ENCODE results near the gene KCNQ1.

The KCNQ1 gene

GRCh38 chr11:2729841-2730240, 285.0 kb downstream of the KCNQ1 start:
- FAIRE-seq: no peak
- no peak for TF ChIP-seq TAF1 (IDR thresholded peaks at IDR 0.05; ENCODE audit: borderline replicate concordance, low read depth, low read length)
- TF ChIP-seq POLR2AphosphoS5 (IDR thresholded peaks at IDR 0.05; ENCODE audit: low read depth, low read length): no peak
- no peak for TF ChIP-seq POLR2A (IDR thresholded peaks at IDR 0.05; ENCODE audit: low read depth, low read length)
- no peak for DNase-seq (ENCODE audit: insufficient read length)

GRCh38 chr11:2730272-2731129, 285.7 kb downstream of the KCNQ1 start:
- TF ChIP-seq POLR2AphosphoS5 (IDR thresholded peaks at IDR 0.05; ENCODE audit: low read depth, low read length) (no peak), POLR2A (IDR thresholded peaks at IDR 0.05; ENCODE audit: low read depth, low read length) (no peak), TAF1 (IDR thresholded peaks at IDR 0.05; ENCODE audit: borderline replicate concordance, low read depth, low read length) (no peak)
- no peak for FAIRE-seq
- DNase-seq (ENCODE audit: insufficient read length): no peak

- FAIRE-seq (no peak), DNase-seq (ENCODE audit: insufficient read length) (no peak)
- TF ChIP-seq POLR2A (IDR thresholded peaks at IDR 0.05; ENCODE audit: low read depth, low read length) (no peak), POLR2AphosphoS5 (IDR thresholded peaks at IDR 0.05; ENCODE audit: low read depth, low read length) (no peak), TAF1 (IDR thresholded peaks at IDR 0.05; ENCODE audit: borderline replicate concordance, low read depth, low read length) (no peak)
Observed at GRCh38 chr11:2731130-2732125, 286.6 kb downstream of the KCNQ1 start.

- no peak for FAIRE-seq
Observed at GRCh38 chr11:2732261-2732939, 287.6 kb downstream of the KCNQ1 start.

GRCh38 chr11:2732940-2733628, 288.3 kb downstream of the KCNQ1 start:
- TF ChIP-seq TAF1 (IDR thresholded peaks at IDR 0.05; ENCODE audit: borderline replicate concordance, low read depth, low read length): no peak
- DNase-seq (ENCODE audit: insufficient read length): no peak
- FAIRE-seq: no peak

More at GRCh38 chr11:2732261-2732939, 287.6 kb downstream of the KCNQ1 start:
- DNase-seq (ENCODE audit: insufficient read length): no peak
- TF ChIP-seq POLR2A (IDR thresholded peaks at IDR 0.05; ENCODE audit: low read depth, low read length): no peak
- TF ChIP-seq POLR2AphosphoS5 (IDR thresholded peaks at IDR 0.05; ENCODE audit: low read depth, low read length): no peak
- TF ChIP-seq TAF1 (IDR thresholded peaks at IDR 0.05; ENCODE audit: borderline replicate concordance, low read depth, low read length): no peak

- no peak for DNase-seq (ENCODE audit: insufficient read length)
- TF ChIP-seq POLR2AphosphoS5 (IDR thresholded peaks at IDR 0.05; ENCODE audit: low read depth, low read length) (no peak), POLR2A (IDR thresholded peaks at IDR 0.05; ENCODE audit: low read depth, low read length) (no peak), TAF1 (IDR thresholded peaks at IDR 0.05; ENCODE audit: borderline replicate concordance, low read depth, low read length) (no peak)
- no peak for FAIRE-seq
Observed at GRCh38 chr11:2734181-2735052, 289.6 kb downstream of the KCNQ1 start.

GRCh38 chr11:2735053-2735589, 290.3 kb downstream of the KCNQ1 start:
- no peak for FAIRE-seq
- TF ChIP-seq TAF1 (IDR thresholded peaks at IDR 0.05; ENCODE audit: borderline replicate concordance, low read depth, low read length) (no peak), POLR2A (IDR thresholded peaks at IDR 0.05; ENCODE audit: low read depth, low read length) (no peak)
- DNase-seq (ENCODE audit: insufficient read length): no peak

- no peak for FAIRE-seq
- TF ChIP-seq POLR2AphosphoS5 (IDR thresholded peaks at IDR 0.05; ENCODE audit: low read depth, low read length) (no peak), TAF1 (IDR thresholded peaks at IDR 0.05; ENCODE audit: borderline replicate concordance, low read depth, low read length) (no peak), POLR2A (IDR thresholded peaks at IDR 0.05; ENCODE audit: low read depth, low read length) (no peak)
- DNase-seq (ENCODE audit: insufficient read length): no peak
Observed at GRCh38 chr11:2736577-2737225, 291.9 kb downstream of the KCNQ1 start.

- no peak for TF ChIP-seq TAF1 (IDR thresholded peaks at IDR 0.05; ENCODE audit: borderline replicate concordance, low read depth, low read length)
- DNase-seq (ENCODE audit: insufficient read length): no peak
- no peak for FAIRE-seq
Observed at GRCh38 chr11:2737226-2737590, 292.4 kb downstream of the KCNQ1 start.

Data from GM12892 (cell line).